NT2/D1 (cell line): ENCODE data around the gene OR5K3.
A peak's percentile ranks its signal among the peaks of the same experiment; 100 is the strongest.

Source experiments
- DNase-seq: peaks from one replicate; pipeline ENCODE4 v3.0.0-alpha.2; 2011; ENCODE audit warnings: low read depth, low spot score
- H3K27me3 ChIP-seq: 2 replicates; pipeline ENCODE4 v1.6.0; 2011; ENCODE audit warnings: mild to moderate bottlenecking; ENCODE audit not compliant: insufficient read length, insufficient read depth
- H3K36me3 ChIP-seq: 2 replicates; pipeline ENCODE4 v1.6.1; 2011; ENCODE audit warnings: mild to moderate bottlenecking, low read length, mixed read lengths; ENCODE audit not compliant: insufficient read depth, insufficient read length
- H3K4me1 ChIP-seq: 2 replicates; pipeline ENCODE4 v1.5.1; 2011; ENCODE audit not compliant: insufficient read depth, insufficient read length
- H3K4me3 ChIP-seq: 2 replicates; pipeline ENCODE4 v1.5.1; 2011; ENCODE audit warnings: low read depth; ENCODE audit not compliant: insufficient read length
- H3K9ac ChIP-seq: 2 replicates; pipeline ENCODE4 v1.6.0; 2011; ENCODE audit warnings: low read depth; ENCODE audit not compliant: insufficient read length
- H3K9me3 ChIP-seq: 2 replicates; pipeline ENCODE4 v1.5.1; 2011; ENCODE audit warnings: mild to moderate bottlenecking, low read length; ENCODE audit not compliant: insufficient read depth
- SUZ12 ChIP-seq: IDR thresholded peaks from 2 replicates; pipeline ENCODE4 v1.6.1; 2011; ENCODE audit not compliant: insufficient read length, insufficient read depth; ENCODE audit errors: extremely low read depth
- YY1 ChIP-seq: IDR thresholded peaks from 2 replicates; pipeline ENCODE4 v1.6.1; 2011; ENCODE audit not compliant: insufficient read length, insufficient read depth
- ZNF274 ChIP-seq: IDR thresholded peaks from 2 replicates; pipeline ENCODE4 v1.6.1; 2011; ENCODE audit warnings: mild to moderate bottlenecking, low read depth, low read length

Gene OR5K3

GRCh38 chr3:98390366-98390765 is at the start of gene OR5K3:
OR5K3 (plus strand) TSS chr3:98390666; CDS start chr3:98390666, 0 bp downstream.
- Histone ChIP-seq H3K36me3 (no peaks in the 10 kb centered on the region), H3K27me3 (no peaks in the 10 kb centered on the region), H3K4me1 (no peaks in the 10 kb centered on the region), H3K9ac (no peak within 1 kb of the TSS), H3K9me3 (0 out of 2 replicates have a peak, but pooled peaks cover under 1% of the 10 kb centered on the region), H3K4me3 (no peak within 1 kb of the TSS)
- no peak for TF ChIP-seq ZNF274
- TF ChIP-seq SUZ12 = no peak
- TF ChIP-seq YY1 = no peak
- no peak for DNase-seq

GRCh38 chr3:98341758-98342157 is 48.7 kb upstream of the OR5K3 start:
- no peak overlapping the region for H3K4me3 ChIP-seq
- no peak overlapping the region for H3K9ac ChIP-seq
- H3K27me3 ChIP-seq = no peaks in the 10 kb centered on the region
- no peaks in the 10 kb centered on the region for H3K9me3 ChIP-seq
- no peak for DNase-seq
- no peaks in the 10 kb centered on the region for H3K4me1 ChIP-seq
- no peak for TF ChIP-seq YY1
- TF ChIP-seq ZNF274 = no peak
- TF ChIP-seq SUZ12 = no peak
- H3K36me3 ChIP-seq = no peaks in the 10 kb centered on the region

DNA sequence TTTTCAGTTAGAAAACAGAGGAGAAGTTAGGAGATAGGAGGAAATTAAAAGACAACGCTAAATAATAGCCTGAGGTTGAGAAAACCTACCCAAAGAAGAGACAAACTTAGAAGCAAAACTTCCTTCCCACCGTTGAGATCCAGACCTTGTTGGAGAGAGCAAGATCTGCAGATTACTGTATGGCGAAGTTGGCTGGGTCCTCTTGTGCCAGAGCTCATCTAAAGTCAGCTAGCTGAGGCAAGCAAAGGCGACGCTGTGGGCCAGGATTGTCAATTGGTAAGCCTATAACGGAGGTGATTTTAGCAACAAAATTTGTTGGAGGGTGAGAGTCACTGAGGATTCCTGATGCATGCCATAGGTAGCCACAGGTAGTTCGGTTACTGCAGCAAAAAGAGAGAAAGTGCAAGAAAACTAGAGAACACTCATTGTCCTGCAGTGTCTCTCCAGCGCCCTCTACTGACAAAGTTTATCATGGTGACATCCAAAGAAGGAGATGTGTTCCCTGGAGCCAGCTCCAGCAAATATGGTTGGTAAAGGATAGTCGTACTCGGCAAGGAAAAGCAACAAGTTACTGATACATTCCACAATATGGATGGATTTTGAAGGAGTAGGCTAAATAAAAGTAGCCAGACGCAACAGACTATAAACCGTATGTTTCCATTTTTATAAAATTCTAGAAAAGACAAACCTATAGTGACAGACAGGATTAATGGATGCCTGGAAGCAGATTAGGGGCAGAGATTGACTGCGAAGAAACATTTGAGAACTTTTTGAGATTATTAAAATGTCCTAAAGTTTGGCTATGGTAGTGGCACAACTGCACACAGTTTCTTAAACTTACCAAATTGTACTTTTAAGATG is 46.6 kb upstream of the OR5K3 start:
- Histone ChIP-seq H3K4me1 (no peaks in the 10 kb centered on the region), H3K9me3 (no peaks in the 10 kb centered on the region), H3K36me3 (no peaks in the 10 kb centered on the region), H3K4me3 (no peak overlapping the region), H3K9ac (no peak overlapping the region), H3K27me3 (no peaks in the 10 kb centered on the region)
- TF ChIP-seq ZNF274 (no peak), YY1 (no peak), SUZ12 (no peak)
- DNase-seq = peak; percentile 80

GRCh38 chr3:98350082-98350481 is 40.4 kb upstream of the OR5K3 start:
- Histone ChIP-seq H3K9me3 (no peaks in the 10 kb centered on the region), H3K27me3 (no peaks in the 10 kb centered on the region), H3K4me3 (no peak overlapping the region), H3K36me3 (no peaks in the 10 kb centered on the region), H3K9ac (no peak overlapping the region), H3K4me1 (no peaks in the 10 kb centered on the region)
- no peak for DNase-seq
- TF ChIP-seq ZNF274 (no peak), YY1 (no peak), SUZ12 (no peak)

- no peak for DNase-seq
- H3K9me3 ChIP-seq = 0 out of 2 replicates have a peak, but pooled peaks cover 5% of the 10 kb centered on the region
- no peak within 1 kb of the TSS for H3K4me3 ChIP-seq
- H3K9ac ChIP-seq = no peak within 1 kb of the TSS
- H3K36me3 ChIP-seq = no peaks in the 10 kb centered on the region
- no peaks in the 10 kb centered on the region for H3K27me3 ChIP-seq
- no peak for TF ChIP-seq ZNF274
- no peak for TF ChIP-seq SUZ12
- TF ChIP-seq YY1 = no peak
- H3K4me1 ChIP-seq = no peaks in the 10 kb centered on the region
These were observed 36.9 kb upstream of the OR5K3 start, which contains the start of gene OR5K4 for GRCh38 chr3:98353554-98353953. OR5K4 (plus strand) TSS chr3:98353854; CDS start chr3:98353854, 0 bp downstream.

DNA sequence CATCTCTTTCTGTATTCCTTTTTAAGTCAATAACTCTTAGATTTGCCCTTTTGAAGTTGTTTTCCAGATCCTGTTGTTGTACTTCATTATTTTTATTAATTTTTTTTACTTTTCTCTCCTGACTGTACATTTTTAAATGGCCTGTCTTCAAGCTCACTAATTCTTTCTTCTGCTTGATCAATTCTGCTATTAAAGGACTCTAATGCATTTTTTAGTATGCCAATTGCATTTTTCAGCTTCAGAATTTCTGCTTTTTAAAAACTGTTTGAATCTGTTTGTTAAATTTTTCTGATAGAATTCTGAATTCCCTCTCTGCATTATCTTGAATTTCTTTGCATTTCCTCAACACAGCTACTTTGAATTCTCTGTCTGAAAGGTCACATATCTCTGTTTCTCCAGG is 31.2 kb upstream of the OR5K3 start:
- Histone ChIP-seq H3K9ac (no peak overlapping the region), H3K36me3 (no peaks in the 10 kb centered on the region), H3K4me3 (no peak overlapping the region), H3K4me1 (no peaks in the 10 kb centered on the region), H3K27me3 (no peaks in the 10 kb centered on the region), H3K9me3 (0 out of 2 replicates have a peak, but pooled peaks cover 17% of the 10 kb centered on the region)
- DNase-seq = no peak
- TF ChIP-seq SUZ12 = no peak

GRCh38 chr3:98359993-98360675 is 30.3 kb upstream of the OR5K3 start:
- Histone ChIP-seq H3K9me3 (0 out of 2 replicates have a peak, but pooled peaks cover 17% of the 10 kb centered on the region), H3K4me1 (no peaks in the 10 kb centered on the region), H3K36me3 (no peaks in the 10 kb centered on the region), H3K9ac (no peak overlapping the region), H3K27me3 (no peaks in the 10 kb centered on the region), H3K4me3 (no peak overlapping the region)
- no peak for TF ChIP-seq SUZ12
- TF ChIP-seq YY1 = no peak
- TF ChIP-seq ZNF274 = no peak
- no peak for DNase-seq
